Activated CD4-positive, CD25-positive, alpha-beta regulatory T cell treated with anti-CD3 and anti-CD28 coated beads, Interleukin-2, amount 50 U/mL, for 16 hours (primary cell): ENCODE data around the gene COL2A1.

Source experiments
- DNase-seq: peaks from one replicate; pipeline ENCODE4 v3.0.0-alpha.2; 2020; ENCODE audit warnings: low read depth, low spot score

COL2A1 gene

DNA sequence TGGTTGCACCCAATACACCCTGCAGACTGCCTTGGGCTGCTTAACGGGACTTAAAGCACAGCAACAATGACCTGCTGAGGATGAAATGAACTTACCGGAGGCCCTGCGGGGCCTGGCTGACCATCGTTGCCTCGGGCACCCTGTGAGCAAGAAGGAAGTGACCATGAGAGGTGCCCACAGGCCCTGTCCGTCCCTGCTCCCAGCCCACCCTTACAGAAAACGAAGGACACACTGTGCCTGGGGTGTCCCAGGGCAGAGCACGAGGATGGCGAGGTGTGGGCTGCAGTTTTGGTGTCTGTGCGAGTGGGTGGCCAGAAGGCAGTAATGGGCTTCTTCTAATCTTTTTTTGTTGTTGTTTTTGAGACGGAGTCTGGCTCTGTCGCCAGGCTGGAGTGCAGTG is 14.6 kb downstream of the COL2A1 start:
- DNase-seq, result no peak

DNA sequence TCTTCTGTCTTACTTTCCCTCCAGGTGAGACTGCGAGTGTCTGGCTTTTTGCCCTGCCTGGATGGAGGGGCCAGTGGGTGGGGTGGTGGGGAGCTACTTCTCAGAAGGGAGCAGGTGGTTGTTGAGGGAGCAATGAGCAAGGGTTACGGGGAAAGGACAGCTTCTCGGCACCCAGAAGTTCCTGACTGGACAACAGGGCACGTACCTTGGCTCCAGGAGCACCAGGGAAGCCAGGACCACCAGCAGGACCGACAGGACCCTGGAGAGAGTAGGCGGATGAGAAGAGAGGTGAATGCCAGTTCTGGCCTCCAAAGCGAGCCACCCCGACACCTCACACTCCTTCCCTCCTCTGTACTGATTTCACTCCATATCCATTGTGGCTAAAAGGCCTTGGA is 15.3 kb downstream of the COL2A1 start:
- no peak for DNase-seq

DNA sequence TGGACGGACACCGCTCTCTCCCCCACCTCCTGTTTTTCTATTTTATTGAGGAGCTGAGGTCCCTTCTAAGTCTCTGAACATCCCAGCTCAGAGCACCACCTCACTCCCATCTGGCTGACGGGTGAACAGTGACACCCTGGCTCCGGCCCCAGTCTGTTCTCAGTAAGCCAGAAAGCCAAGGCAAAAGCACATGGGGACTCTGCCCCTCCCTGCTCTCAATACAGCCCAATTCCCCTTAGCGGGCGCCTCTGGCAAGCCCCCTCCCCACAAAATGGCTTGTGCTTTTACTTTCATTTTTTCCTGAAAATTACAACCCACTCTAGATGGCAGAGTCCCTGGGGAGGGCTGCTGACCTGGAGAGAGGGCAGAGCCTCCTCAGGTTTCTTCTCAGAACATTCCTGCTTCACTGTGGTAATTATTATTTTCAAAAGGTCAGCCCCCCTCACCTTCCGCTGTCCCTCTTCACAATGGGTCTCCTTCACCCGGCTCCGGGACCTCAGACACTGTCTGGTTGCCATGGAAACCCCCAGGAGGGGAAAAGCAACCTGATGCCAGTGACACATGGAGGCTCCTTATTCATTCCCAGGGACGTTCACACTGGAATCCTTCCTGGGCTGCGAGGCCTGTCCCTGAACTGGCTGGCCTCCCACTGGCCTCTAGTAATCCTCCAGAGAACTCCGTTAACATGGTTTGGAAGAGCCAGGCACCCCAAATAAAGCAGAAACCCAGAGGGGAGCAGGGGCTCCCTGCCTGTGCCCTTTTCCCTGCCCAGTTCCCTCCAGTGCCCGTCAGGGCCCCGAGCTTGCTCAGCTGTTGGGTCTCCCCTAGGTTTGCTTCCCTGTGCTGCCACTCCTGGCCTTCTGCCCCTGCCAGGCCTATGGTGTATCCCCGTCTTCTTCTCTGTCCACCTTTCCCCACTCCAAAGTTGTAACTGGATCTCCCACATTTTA is 15.9 kb downstream of the COL2A1 start:
- DNase-seq, result no peak

DNA sequence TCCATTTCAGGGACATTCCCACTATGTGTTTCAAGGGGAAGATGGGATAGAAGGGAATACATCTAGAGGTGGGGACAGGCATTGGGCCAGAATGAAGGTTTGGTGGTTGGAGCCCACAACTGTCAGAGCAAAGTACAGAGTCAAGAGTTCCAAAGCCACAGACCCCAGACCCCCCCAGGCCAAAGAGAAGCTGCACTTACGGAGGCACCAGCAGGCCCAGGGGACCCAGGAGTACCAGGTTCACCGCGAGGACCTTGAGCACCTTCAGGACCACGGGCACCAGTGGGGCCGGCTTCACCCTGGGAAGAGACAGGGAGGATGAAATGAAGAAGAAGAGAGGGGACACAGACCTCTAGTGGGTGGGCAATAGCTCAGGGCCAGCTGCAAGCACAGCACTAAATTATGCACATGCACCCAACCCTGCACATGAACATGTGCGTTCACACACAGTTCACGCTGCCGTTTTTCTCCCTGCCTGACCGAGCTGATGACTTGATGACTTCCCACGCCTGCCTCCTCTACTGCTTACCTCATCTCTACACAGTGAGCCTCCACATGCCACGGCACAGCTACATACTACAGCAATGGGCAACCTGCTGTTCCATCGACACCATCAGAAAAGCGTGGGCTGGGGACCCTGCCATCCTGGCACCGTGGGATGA is 16.7 kb downstream of the COL2A1 start:
- DNase-seq, result no peak

GRCh38 chr12:47986832-47987231 is 17.4 kb downstream of the COL2A1 start:
- no peak for DNase-seq

DNA sequence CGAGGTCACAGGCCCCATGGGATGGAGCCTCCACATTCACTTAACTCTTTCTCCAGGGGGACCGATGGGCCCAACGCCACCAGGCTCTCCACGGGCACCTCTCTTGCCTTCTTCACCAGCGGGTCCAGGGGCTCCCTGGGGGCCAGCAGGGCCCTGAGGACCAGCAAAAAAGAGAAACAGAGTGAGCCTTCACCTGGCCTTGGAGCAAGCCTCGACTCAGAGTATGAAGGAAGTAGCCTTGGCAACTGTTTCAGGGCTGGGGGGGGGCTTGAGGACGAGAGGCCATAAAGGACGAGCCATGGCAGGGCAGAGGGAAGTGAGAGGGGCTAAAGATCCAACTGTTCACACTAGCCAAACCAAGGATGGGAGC is 18.0 kb downstream of the COL2A1 start:
- DNase-seq, result no peak

- DNase-seq, result no peak
Observed at GRCh38 chr12:47985596-47986290, 18.5 kb downstream of the COL2A1 start.

GRCh38 chr12:47984331-47984801 is 19.9 kb downstream of the COL2A1 start:
- no peak for DNase-seq

GRCh38 chr12:47983541-47984115 is 20.6 kb downstream of the COL2A1 start:
- DNase-seq, result no peak

GRCh38 chr12:47982770-47983169 is 21.5 kb downstream of the COL2A1 start:
- no peak for DNase-seq

DNA sequence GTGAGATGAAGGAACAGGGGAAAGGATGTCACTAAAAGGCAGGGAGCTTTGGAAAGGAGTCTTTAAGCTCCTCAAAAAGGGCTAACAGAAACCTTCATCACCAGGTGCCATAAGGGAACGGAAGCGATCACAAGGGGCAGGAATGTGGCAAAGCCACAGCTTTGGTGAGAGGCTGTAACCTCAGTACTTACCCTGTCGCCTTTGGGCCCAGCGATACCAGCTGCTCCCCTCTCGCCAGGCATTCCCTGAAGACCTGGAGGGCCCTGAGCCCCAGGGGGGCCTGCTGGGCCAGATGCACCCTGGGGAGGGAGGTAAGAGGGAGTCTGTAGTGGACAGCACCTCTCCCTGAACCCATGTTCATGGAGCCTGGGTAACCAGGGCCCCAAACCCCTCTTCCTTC is 22.0 kb downstream of the COL2A1 start:
- no peak for DNase-seq

- DNase-seq, result no peak
Observed at GRCh38 chr12:47981496-47982260, 22.6 kb downstream of the COL2A1 start.

GRCh38 chr12:47980779-47981495 is 23.3 kb downstream of the COL2A1 start:
- no peak for DNase-seq

- DNase-seq, result no peak
Observed at GRCh38 chr12:47980197-47980596, 24.1 kb downstream of the COL2A1 start.

DNA sequence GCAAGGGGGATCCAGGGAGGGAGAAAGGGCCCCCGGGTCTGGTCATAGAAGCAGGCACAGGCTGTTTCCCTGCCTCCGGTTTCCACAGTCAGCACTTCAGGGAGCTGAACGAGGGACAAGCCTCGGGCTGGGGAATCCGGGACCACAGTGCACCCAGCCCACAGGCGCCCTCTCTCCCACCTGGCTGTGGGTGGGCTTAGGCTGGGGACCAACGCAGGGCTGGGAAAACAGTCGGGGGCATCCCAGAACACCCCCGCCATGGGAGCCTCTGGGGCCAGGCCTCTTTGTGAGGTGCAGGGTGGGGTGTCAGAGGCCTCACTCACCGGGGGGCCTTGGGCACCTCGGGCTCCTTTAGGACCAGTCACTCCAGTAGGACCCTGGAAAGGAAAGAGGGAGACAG is 24.6 kb downstream of the COL2A1 start:
- no peak for DNase-seq

GRCh38 chr12:47979166-47979565 is 25.1 kb downstream of the COL2A1 start:
- DNase-seq, result no peak

DNA sequence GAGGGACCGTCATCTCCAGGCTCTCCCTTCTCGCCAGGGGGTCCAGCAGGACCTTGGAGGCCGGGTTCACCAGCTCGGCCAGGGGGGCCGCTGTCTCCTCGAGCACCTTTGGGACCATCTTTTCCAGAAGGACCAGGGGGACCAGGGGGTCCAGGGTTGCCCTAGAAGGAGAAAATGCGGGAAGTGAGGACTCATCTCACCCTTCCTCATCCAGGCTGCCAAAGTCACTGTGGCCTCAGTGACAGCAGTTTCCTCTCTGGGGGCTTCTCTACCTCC is 25.7 kb downstream of the COL2A1 start:
- no peak for DNase-seq

GRCh38 chr12:47977772-47978597 is 26.3 kb downstream of the COL2A1 start:
- DNase-seq, result no peak

- no peak for DNase-seq
Observed at GRCh38 chr12:47977046-47977771, 27.1 kb downstream of the COL2A1 start.
